Right renal pelvis (tissue), 4 donors: Measurements from ENCODE around the gene PIK3C2B. TPM values are rescaled to one million over a fixed set of nuclear protein-coding genes. Genes with fewer than 3 reads are reported as not detected.
"Not testable (repeated sequence)": the region's sequence is repeated elsewhere in the genome, so short reads cannot be mapped to it uniquely, and the experiment has no call there.

Source experiments
- DNase-seq, 4 donors: peaks; one replicate each; pipeline ENCODE4 v3.0.0-alpha.2; 2013; ENCODE audit warnings: low read depth in 4 of 4, low spot score in 3 of 4, missing footprints in 1 of 4
- polyA plus RNA-seq, 4 donors: library from polyadenylated mRNA; unstranded; fragments of 120-200 nt; gene quantifications; one replicate each; pipeline ENCODE4 v1.2.1, GENCODE V29; 2013; ENCODE audit not compliant: insufficient read length in 4 of 4

Gene PIK3C2B
- polyA plus RNA-seq: 10 to 100 TPM; 14.5 to 18.1 (median 16.5) TPM

- DNase-seq: peak in 2 of 4 donors; percentile 69 to 79
Measured at GRCh38 chr1:204494281-204495077, at the start of gene PIK3C2B. TSS of gene PIK3C2B (minus strand) at chr1:204494805. CDS start at chr1:204469802, 25,003 bp downstream.

- no peak for DNase-seq
Measured at GRCh38 chr1:204544321-204544720, 49.7 kb upstream of the PIK3C2B start.

- DNase-seq: no peak
Measured at GRCh38 chr1:204541626-204542025, 47.0 kb upstream of the PIK3C2B start.

GRCh38 chr1:204532832-204533231 is 38.2 kb upstream of the PIK3C2B start:
- no peak for DNase-seq

- DNase-seq: no peak
Measured at GRCh38 chr1:204530932-204531331, 36.3 kb upstream of the PIK3C2B start.

- DNase-seq: no peak
Measured at GRCh38 chr1:204529371-204529895, 34.8 kb upstream of the PIK3C2B start.

- DNase-seq: no peak
Measured at GRCh38 chr1:204528677-204529076, 34.1 kb upstream of the PIK3C2B start.

- DNase-seq: no peak
Measured at GRCh38 chr1:204528241-204528640, 33.6 kb upstream of the PIK3C2B start.

- no peak for DNase-seq
Measured at GRCh38 chr1:204524986-204525385, 30.4 kb upstream of the PIK3C2B start.

- DNase-seq: no peak
Measured at GRCh38 chr1:204523605-204524215, 29.1 kb upstream of the PIK3C2B start.

- DNase-seq: not testable (repeated sequence)
Measured at GRCh38 chr1:204521941-204522521, 27.4 kb upstream of the PIK3C2B start.

GRCh38 chr1:204520834-204521709 is 26.5 kb upstream of the PIK3C2B start:
- no peak for DNase-seq

- DNase-seq: not testable (repeated sequence)
Measured at GRCh38 chr1:204517382-204517781, 22.8 kb upstream of the PIK3C2B start.

GRCh38 chr1:204516180-204516879 is 21.7 kb upstream of the PIK3C2B start, which contains the start of gene MDM4:
TSS of gene MDM4 (plus strand) at chr1:204516406. CDS start at chr1:204525519, 9,113 bp downstream.
- peak; percentile 90 to 95 (median 92) for DNase-seq

GRCh38 chr1:204514828-204515227 is 20.2 kb upstream of the PIK3C2B start:
- no peak for DNase-seq

GRCh38 chr1:204513117-204513716 is 18.6 kb upstream of the PIK3C2B start:
- no peak for DNase-seq

GRCh38 chr1:204511366-204511765 is 16.8 kb upstream of the PIK3C2B start:
- no peak for DNase-seq

- DNase-seq: no peak
Measured at GRCh38 chr1:204509186-204509635, 14.6 kb upstream of the PIK3C2B start.
